ENCODE measurements around the gene TRIM15.

- TF ChIP-seq CTCF (optimal IDR thresholded peaks at IDR 0.05 in 1 of 3, IDR thresholded peaks at IDR 0.05 in 1 of 3, conservative IDR thresholded peaks at IDR 0.05 in 1 of 3; ENCODE audit: extremely low read depth in 1 of 3, insufficient read depth in 2 of 3, low read length in 3 of 3) = no peak
- TF ChIP-seq EZH2 (IDR thresholded peaks at IDR 0.05; ENCODE audit: low read length) = no peak
These were observed 9.3 kb downstream of the TRIM15 start for GRCh38 chr6:30172681-30173080.
